ENCODE data around the gene GLT1D1.

Gene GLT1D1

DNA sequence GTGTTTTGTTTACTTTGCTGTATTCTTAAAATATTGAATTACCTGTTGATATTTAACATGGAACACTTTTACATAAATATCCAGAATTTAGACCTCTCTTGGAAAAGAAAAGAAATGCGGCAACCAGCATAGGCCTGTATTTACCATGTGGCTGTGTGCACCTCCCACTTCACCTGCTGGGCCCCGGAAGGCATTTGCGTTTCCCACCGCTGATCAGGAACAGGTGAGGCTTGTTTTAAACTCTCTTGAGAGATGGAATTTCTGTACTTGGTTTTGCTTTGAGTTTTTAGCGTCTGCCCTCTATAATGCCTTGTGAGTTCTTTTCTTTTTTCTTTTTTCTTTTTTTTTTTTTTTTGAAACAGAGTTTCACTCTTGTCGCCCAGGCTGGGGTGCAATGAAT lies 124.2 kb downstream of the GLT1D1 start:
- Histone ChIP-seq H3K27ac (ENCODE audit: low read length) (no peak overlapping the region), H3K9ac (ENCODE audit: low read length) (no peak overlapping the region), H2AFZ (ENCODE audit: low read length) (no peak overlapping the region), H3K9me2 (replicated peaks; ENCODE audit: insufficient read depth, low read length) (no peaks in the 10 kb centered on the region), H3K9me3 (replicated peaks; ENCODE audit: insufficient read depth, low read length) (no peaks in the 10 kb centered on the region), H3K79me2 (ENCODE audit: low read length) (no peaks in the 10 kb centered on the region), H3K4me3 (ENCODE audit: low read length) (no peak overlapping the region), H3K36me3 (replicated peaks; ENCODE audit: insufficient read depth, low read length) (no peaks in the 10 kb centered on the region), H3K4me2 (ENCODE audit: low read depth, low read length) (no peak overlapping the region), H4K20me1 (ENCODE audit: insufficient read depth, low read length) (no peaks in the 10 kb centered on the region), H3K4me1 (ENCODE audit: low read length) (no peaks in the 10 kb centered on the region), H3F3A (ENCODE audit: insufficient read depth, low read length) (no peaks in the 10 kb centered on the region), H3K27me3 (replicated peaks; ENCODE audit: insufficient read depth, low read length) (no peaks in the 10 kb centered on the region)
- TF ChIP-seq, protein P1, sequence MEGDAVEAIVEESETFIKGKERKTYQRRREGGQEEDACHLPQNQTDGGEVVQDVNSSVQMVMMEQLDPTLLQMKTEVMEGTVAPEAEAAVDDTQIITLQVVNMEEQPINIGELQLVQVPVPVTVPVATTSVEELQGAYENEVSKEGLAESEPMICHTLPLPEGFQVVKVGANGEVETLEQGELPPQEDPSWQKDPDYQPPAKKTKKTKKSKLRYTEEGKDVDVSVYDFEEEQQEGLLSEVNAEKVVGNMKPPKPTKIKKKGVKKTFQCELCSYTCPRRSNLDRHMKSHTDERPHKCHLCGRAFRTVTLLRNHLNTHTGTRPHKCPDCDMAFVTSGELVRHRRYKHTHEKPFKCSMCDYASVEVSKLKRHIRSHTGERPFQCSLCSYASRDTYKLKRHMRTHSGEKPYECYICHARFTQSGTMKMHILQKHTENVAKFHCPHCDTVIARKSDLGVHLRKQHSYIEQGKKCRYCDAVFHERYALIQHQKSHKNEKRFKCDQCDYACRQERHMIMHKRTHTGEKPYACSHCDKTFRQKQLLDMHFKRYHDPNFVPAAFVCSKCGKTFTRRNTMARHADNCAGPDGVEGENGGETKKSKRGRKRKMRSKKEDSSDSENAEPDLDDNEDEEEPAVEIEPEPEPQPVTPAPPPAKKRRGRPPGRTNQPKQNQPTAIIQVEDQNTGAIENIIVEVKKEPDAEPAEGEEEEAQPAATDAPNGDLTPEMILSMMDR (IDR thresholded peaks at IDR 0.05; ENCODE audit: low read length): no peak
- TF ChIP-seq EZH2phosphoT487 (IDR thresholded peaks at IDR 0.05; ENCODE audit: low read length) (no peak), EZH2 (optimal IDR thresholded peaks at IDR 0.05; ENCODE audit: low read depth, low read length) (no peak)
- no peak for DNase-seq

DNA sequence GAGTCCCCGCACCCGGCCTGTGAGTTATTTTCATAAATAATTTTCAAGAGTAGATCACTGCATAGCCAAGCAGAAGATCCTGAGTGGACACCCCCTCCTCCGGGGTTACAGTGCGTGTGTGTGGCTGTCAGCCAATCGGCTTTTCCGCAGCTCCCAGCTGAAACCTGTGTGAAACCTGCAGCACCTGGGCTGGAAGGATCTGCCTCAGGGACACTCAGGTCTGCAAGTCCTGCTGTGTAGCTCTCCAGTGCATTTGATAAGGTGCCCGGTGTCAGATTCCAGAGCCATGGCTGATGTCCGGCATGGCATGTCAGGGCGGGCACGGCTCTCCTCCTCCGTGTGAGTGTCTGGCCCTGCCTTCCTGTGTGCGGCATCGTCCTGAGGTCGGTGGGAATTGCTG lies 124.8 kb downstream of the GLT1D1 start:
- no peak overlapping the region for H2AFZ ChIP-seq (ENCODE audit: low read length)
- H3K9ac ChIP-seq (ENCODE audit: low read length): no peak overlapping the region
- DNase-seq: no peak
- H3K36me3 ChIP-seq (replicated peaks; ENCODE audit: insufficient read depth, low read length): no peaks in the 10 kb centered on the region
- no peaks in the 10 kb centered on the region for H3K27me3 ChIP-seq (replicated peaks; ENCODE audit: insufficient read depth, low read length)
- H3F3A ChIP-seq (ENCODE audit: insufficient read depth, low read length): no peaks in the 10 kb centered on the region
- no peaks in the 10 kb centered on the region for H4K20me1 ChIP-seq (ENCODE audit: insufficient read depth, low read length)
- TF ChIP-seq EZH2phosphoT487 (IDR thresholded peaks at IDR 0.05; ENCODE audit: low read length): no peak
- TF ChIP-seq EZH2 (optimal IDR thresholded peaks at IDR 0.05; ENCODE audit: low read depth, low read length): no peak
- TF ChIP-seq, protein P1 (IDR thresholded peaks at IDR 0.05; ENCODE audit: low read length): no peak
- H3K9me2 ChIP-seq (replicated peaks; ENCODE audit: insufficient read depth, low read length): no peaks in the 10 kb centered on the region
- H3K4me1 ChIP-seq (ENCODE audit: low read length): no peaks in the 10 kb centered on the region
- no peak overlapping the region for H3K4me3 ChIP-seq (ENCODE audit: low read length)
- no peaks in the 10 kb centered on the region for H3K9me3 ChIP-seq (replicated peaks; ENCODE audit: insufficient read depth, low read length)
- H3K79me2 ChIP-seq (ENCODE audit: low read length): no peaks in the 10 kb centered on the region
- H3K27ac ChIP-seq (ENCODE audit: low read length): no peak overlapping the region
- H3K4me2 ChIP-seq (ENCODE audit: low read depth, low read length): no peak overlapping the region

DNA sequence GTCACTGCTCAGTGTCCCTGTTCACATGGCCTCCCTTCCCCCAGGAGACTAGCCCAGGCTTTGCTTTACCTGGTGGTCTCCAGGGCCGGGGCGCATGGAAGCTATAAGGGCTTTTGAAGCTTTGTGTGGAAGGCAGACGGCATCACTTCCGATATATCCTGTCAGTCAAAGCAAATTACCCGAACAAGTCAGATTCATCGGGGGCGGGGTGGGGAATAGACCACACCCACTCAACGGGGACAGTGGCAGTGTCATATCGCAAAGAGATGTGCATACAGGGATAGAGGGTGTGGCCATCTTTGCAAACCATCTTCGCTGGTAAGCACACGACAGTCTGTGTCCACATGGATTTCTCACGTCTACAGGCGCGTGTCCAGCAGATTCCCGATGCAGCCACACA lies 127.3 kb downstream of the GLT1D1 start:
- no peak overlapping the region for H3K27ac ChIP-seq (ENCODE audit: low read length)
- no peak for DNase-seq
- H3K4me3 ChIP-seq (ENCODE audit: low read length): no peak overlapping the region
- no peak overlapping the region for H2AFZ ChIP-seq (ENCODE audit: low read length)
- TF ChIP-seq EZH2phosphoT487 (IDR thresholded peaks at IDR 0.05; ENCODE audit: low read length): no peak
- TF ChIP-seq, protein P1 (IDR thresholded peaks at IDR 0.05; ENCODE audit: low read length): no peak
- no peak for TF ChIP-seq EZH2 (optimal IDR thresholded peaks at IDR 0.05; ENCODE audit: low read depth, low read length)
- no peaks in the 10 kb centered on the region for H3K36me3 ChIP-seq (replicated peaks; ENCODE audit: insufficient read depth, low read length)
- no peaks in the 10 kb centered on the region for H3K9me3 ChIP-seq (replicated peaks; ENCODE audit: insufficient read depth, low read length)
- H3K4me1 ChIP-seq (ENCODE audit: low read length): no peaks in the 10 kb centered on the region
- H3K79me2 ChIP-seq (ENCODE audit: low read length): no peaks in the 10 kb centered on the region
- no peaks in the 10 kb centered on the region for H3K27me3 ChIP-seq (replicated peaks; ENCODE audit: insufficient read depth, low read length)
- no peaks in the 10 kb centered on the region for H3F3A ChIP-seq (ENCODE audit: insufficient read depth, low read length)
- no peak overlapping the region for H3K9ac ChIP-seq (ENCODE audit: low read length)
- no peaks in the 10 kb centered on the region for H4K20me1 ChIP-seq (ENCODE audit: insufficient read depth, low read length)
- H3K9me2 ChIP-seq (replicated peaks; ENCODE audit: insufficient read depth, low read length): no peaks in the 10 kb centered on the region
- H3K4me2 ChIP-seq (ENCODE audit: low read depth, low read length): no peak overlapping the region

All from MM.1S (cell line).